Esophagus muscularis mucosa (tissue), 3 donors: ENCODE measurements around the gene RASSF1.

ENCODE experiments used
- POLR2A ChIP-seq: fragments of 450-650 bp; IDR thresholded peaks from one replicate; pipeline ENCODE4 v1.6.1; 2017; ENCODE audit warnings: antibody characterized with exemption, moderate library complexity, mild to moderate bottlenecking, low read depth
- TF ChIP-seq, protein P1 (sequence below), 3 experiments: fragments of 200-600 bp in 2 of 3; fragments of 450-650 bp in 1 of 3; sonication (generic) in 2 of 3; IDR thresholded peaks; one replicate each; pipeline ENCODE4 v1.5.1; 2017 to 2019; ENCODE audit warnings: antibody characterized with exemption in 3 of 3, mild to moderate bottlenecking in 2 of 3, moderate library complexity in 1 of 3

DNA sequence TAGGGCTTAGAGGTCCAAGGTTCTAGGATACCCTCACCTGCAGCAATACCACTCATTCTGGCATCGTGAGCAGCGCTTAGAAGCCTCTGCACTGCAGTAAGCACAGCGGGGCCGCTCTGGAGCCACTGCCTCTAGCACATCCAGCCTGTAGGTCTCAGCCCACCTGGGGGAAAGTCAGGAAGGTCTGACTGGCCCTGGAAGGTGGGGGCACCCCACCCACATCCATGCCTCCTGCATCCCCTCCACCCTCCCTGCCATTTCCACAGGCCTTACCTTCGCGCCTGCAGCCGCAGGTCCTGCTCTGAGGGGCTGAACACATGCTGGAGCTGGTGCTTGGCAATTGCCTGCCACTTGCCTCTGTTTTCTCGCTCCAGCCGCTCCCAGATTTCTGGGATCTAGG, 901 bp upstream of the RASSF1 start:
- TF ChIP-seq, protein P1, sequence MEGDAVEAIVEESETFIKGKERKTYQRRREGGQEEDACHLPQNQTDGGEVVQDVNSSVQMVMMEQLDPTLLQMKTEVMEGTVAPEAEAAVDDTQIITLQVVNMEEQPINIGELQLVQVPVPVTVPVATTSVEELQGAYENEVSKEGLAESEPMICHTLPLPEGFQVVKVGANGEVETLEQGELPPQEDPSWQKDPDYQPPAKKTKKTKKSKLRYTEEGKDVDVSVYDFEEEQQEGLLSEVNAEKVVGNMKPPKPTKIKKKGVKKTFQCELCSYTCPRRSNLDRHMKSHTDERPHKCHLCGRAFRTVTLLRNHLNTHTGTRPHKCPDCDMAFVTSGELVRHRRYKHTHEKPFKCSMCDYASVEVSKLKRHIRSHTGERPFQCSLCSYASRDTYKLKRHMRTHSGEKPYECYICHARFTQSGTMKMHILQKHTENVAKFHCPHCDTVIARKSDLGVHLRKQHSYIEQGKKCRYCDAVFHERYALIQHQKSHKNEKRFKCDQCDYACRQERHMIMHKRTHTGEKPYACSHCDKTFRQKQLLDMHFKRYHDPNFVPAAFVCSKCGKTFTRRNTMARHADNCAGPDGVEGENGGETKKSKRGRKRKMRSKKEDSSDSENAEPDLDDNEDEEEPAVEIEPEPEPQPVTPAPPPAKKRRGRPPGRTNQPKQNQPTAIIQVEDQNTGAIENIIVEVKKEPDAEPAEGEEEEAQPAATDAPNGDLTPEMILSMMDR (IDR thresholded peaks at IDR 0.05) = no peak
- no peak for TF ChIP-seq POLR2A
